Smooth muscle cell (in vitro differentiated cells): ENCODE measurements around the gene KIF3B. TPM values are rescaled to one million over a fixed set of nuclear protein-coding genes. Genes with fewer than 3 reads are reported as not detected.

Source experiments
- DNase-seq: peaks from one replicate; lab custom pipeline; 2025; ENCODE audit not compliant: unreplicated experiment; lab: John Stamatoyannopoulos, UW
- H2AFZ ChIP-seq: fragments of 200-600 bp; sonication (generic); 2 replicates; pipeline ENCODE4 v1.6.0; 2016; ENCODE audit warnings: antibody characterized with exemption, low read depth, mild to moderate bottlenecking
- H3F3A ChIP-seq: fragments of 200-600 bp; sonication (generic); 2 replicates; pipeline ENCODE4 v1.6.0; 2017; ENCODE audit warnings: antibody characterized with exemption, low read depth
- H3K27ac ChIP-seq: fragments of 200-600 bp; sonication (generic); 2 replicates; pipeline ENCODE4 v1.5.1; 2016; ENCODE audit warnings: low read depth, mild to moderate bottlenecking
- H3K27me3 ChIP-seq: fragments of 200-600 bp; sonication (generic); 2 replicates; pipeline ENCODE4 v1.6.1; 2016; ENCODE audit warnings: low read depth, mild to moderate bottlenecking
- H3K36me3 ChIP-seq: fragments of 200-600 bp; sonication (generic); 2 replicates; pipeline ENCODE4 v1.5.1; 2016; ENCODE audit warnings: low read depth
- H3K4me1 ChIP-seq: fragments of 200-600 bp; sonication (generic); 2 replicates; pipeline ENCODE4 v1.5.1; 2016; ENCODE audit warnings: low read depth
- H3K4me2 ChIP-seq: fragments of 200-600 bp; sonication (generic); 2 replicates; pipeline ENCODE4 v1.6.0; 2016; ENCODE audit warnings: mild to moderate bottlenecking
- H3K4me3 ChIP-seq: fragments of 200-600 bp; sonication (generic); 2 replicates; pipeline ENCODE4 v1.5.1; 2016; ENCODE audit warnings: mild to moderate bottlenecking
- H3K79me2 ChIP-seq: fragments of 200-600 bp; sonication (generic); 2 replicates; pipeline ENCODE4 v1.6.0; 2016; ENCODE audit warnings: low read depth, mild to moderate bottlenecking
- H3K9ac ChIP-seq: fragments of 200-600 bp; sonication (generic); 2 replicates; pipeline ENCODE4 v1.6.0; 2016; ENCODE audit warnings: low read depth
- H3K9me3 ChIP-seq: fragments of 200-600 bp; sonication (generic); replicated peaks from 2 replicates; pipeline ENCODE4 v1.5.1; 2016; ENCODE audit warnings: low read depth
- H4K20me1 ChIP-seq: fragments of 200-600 bp; sonication (generic); 2 replicates; pipeline ENCODE4 v1.6.0; 2016; ENCODE audit warnings: low read depth
- WGBS: methylation state at CpG from one replicate; pipeline ENCODE4 v1.1.7; 2016; ENCODE audit warnings: low lambda C conversion rate; 5-methylcytosine and 5-hydroxymethylcytosine counted together
- polyA plus RNA-seq: library from polyadenylated mRNA; unstranded; fragments of >200 nt; fragmentation: Nextera tagmentation; extraction: Ambion mirVana; gene quantifications from 2 replicates; pipeline ENCODE4 v1.2.1, GENCODE V29; 2016
- total RNA-seq: library from RNA; depleted of rRNA; stranded (reverse); fragments of >200 nt; gene quantifications from 2 replicates; pipeline ENCODE4 v1.2.3, GENCODE V29; 2014
- TF ChIP-seq, protein P1 (sequence below): fragments of 200-600 bp; sonication (generic); IDR thresholded peaks from 2 replicates; pipeline ENCODE4 v1.5.1; 2017; ENCODE audit warnings: borderline replicate concordance, mild to moderate bottlenecking, antibody characterized with exemption; ENCODE audit not compliant: insufficient read depth, poor library complexity, severe bottlenecking

KIF3B gene
- total and polyA plus RNA-seq, 2 experiments from 2014 or later, result 8.2 to 20.0 TPM

DNA sequence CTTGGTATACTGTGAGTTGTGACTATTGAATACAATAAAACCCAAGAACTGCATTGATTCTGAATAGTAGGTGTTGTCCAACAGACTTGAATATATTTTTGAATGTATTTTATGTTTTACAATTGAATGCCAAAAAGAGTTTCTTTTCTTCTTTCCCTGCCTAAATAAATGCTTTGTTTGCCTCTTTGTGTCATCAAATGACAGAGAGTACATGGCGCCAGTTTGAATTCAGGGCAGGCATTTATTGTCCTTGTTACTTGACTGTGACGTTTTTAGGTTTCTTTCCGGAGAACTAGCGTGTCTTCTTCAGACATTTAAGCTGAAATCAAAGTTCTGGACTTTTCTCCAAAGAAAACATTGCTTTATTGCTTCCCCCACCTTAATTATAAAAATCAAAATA, 16.6 kb downstream of the KIF3B start:
- Histone ChIP-seq H2AFZ (no peak overlapping the region), H3K4me3 (no peak overlapping the region), H3F3A (no peaks in the 10 kb centered on the region), H3K9ac (no peak overlapping the region), H3K27ac (no peak overlapping the region), H3K36me3 (no peaks in the 10 kb centered on the region), H3K27me3 (no peaks in the 10 kb centered on the region), H3K4me2 (no peak overlapping the region), H3K79me2 (peaks cover 68% of the 10 kb centered on the region), H3K9me3 (no peaks in the 10 kb centered on the region), H4K20me1 (peaks cover 95% of the 10 kb centered on the region), H3K4me1 (no peaks in the 10 kb centered on the region)
- TF ChIP-seq, protein P1, sequence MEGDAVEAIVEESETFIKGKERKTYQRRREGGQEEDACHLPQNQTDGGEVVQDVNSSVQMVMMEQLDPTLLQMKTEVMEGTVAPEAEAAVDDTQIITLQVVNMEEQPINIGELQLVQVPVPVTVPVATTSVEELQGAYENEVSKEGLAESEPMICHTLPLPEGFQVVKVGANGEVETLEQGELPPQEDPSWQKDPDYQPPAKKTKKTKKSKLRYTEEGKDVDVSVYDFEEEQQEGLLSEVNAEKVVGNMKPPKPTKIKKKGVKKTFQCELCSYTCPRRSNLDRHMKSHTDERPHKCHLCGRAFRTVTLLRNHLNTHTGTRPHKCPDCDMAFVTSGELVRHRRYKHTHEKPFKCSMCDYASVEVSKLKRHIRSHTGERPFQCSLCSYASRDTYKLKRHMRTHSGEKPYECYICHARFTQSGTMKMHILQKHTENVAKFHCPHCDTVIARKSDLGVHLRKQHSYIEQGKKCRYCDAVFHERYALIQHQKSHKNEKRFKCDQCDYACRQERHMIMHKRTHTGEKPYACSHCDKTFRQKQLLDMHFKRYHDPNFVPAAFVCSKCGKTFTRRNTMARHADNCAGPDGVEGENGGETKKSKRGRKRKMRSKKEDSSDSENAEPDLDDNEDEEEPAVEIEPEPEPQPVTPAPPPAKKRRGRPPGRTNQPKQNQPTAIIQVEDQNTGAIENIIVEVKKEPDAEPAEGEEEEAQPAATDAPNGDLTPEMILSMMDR, result no peak
- DNase-seq, result no peak
- 84% methylated on average over 4 of the region's 4 CpGs for WGBS

DNA sequence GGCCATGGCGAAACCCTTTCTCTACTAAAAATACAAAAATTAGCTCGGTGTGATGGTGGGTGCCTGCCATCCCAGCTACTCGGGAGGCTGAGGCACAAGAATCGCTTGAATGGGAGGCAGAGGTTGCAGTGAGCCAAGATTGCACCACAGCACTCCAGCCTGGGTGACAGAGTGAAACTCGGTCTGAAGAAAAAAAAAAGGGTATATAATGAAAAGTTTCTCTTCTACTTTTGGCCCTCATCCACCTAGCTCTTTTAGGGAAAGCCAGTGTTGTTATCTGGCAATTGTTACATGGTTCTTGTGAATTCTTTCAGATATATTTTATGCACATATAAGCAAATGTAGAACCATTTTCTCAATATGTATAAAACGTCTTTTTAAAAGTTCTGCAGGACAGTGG, 19.0 kb downstream of the KIF3B start:
- no peak overlapping the region for H2AFZ ChIP-seq
- no peaks in the 10 kb centered on the region for H3K9me3 ChIP-seq
- 88% methylated on average over 6 of the region's 6 CpGs for WGBS
- no peak overlapping the region for H3K4me2 ChIP-seq
- H3K9ac ChIP-seq, result no peak overlapping the region
- no peak overlapping the region for H3K27ac ChIP-seq
- H3K4me3 ChIP-seq, result no peak overlapping the region
- TF ChIP-seq, protein P1, result no peak
- no peaks in the 10 kb centered on the region for H3F3A ChIP-seq
- no peaks in the 10 kb centered on the region for H3K27me3 ChIP-seq
- H3K79me2 ChIP-seq, result peaks cover 62% of the 10 kb centered on the region
- no peak for DNase-seq
- no peaks in the 10 kb centered on the region for H3K4me1 ChIP-seq
- no peaks in the 10 kb centered on the region for H3K36me3 ChIP-seq
- H4K20me1 ChIP-seq, result peaks cover 93% of the 10 kb centered on the region

DNA sequence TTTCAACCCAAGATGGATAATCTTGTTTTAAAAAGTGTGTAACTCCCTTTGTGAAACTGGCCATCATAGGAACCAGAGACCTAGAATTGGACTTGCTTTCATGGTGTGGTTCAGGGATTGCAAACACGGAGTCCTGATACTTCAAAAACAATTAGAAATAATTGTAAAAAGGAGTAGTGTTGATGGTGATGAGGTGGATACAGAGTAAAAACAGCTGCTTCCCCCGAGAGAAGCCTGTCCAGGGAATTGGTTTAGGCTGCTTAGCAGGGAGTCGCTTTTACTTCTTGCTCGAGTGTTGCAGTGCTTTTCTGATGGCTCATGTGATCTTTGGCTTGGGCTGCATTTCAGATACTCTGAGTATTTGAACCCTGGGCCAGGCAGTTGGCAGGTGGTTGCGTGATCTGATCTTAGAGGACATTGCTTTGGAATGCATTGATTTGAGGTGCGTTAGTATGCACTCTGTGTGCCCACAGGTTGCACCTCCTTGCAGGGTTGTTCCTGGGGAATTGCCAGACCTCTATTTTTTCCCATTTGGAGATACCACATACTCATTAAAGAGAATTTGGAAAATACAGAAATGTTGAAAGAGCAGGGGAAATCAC, 19.5 kb downstream of the KIF3B start:
- Histone ChIP-seq H4K20me1 (peaks cover 93% of the 10 kb centered on the region), H3F3A (no peaks in the 10 kb centered on the region), H3K27me3 (no peaks in the 10 kb centered on the region), H3K4me2 (no peak overlapping the region), H3K4me3 (no peak overlapping the region), H3K9me3 (no peaks in the 10 kb centered on the region), H3K27ac (no peak overlapping the region), H3K9ac (no peak overlapping the region), H3K36me3 (no peaks in the 10 kb centered on the region), H3K79me2 (peaks cover 57% of the 10 kb centered on the region), H3K4me1 (no peaks in the 10 kb centered on the region), H2AFZ (no peak overlapping the region)
- TF ChIP-seq, protein P1, result no peak
- no peak for DNase-seq
- 87% methylated on average over 6 of the region's 6 CpGs for WGBS

- peaks cover 54% of the 10 kb centered on the region for H3K79me2 ChIP-seq
- 98% methylated on average over 4 of the region's 4 CpGs for WGBS
Observed at GRCh38 chr20:32297439-32297838, 20.0 kb downstream of the KIF3B start.

More at GRCh38 chr20:32297439-32297838, 20.0 kb downstream of the KIF3B start:
- Histone ChIP-seq H3K36me3 (no peaks in the 10 kb centered on the region), H3K4me1 (no peaks in the 10 kb centered on the region), H3F3A (no peaks in the 10 kb centered on the region), H2AFZ (no peak overlapping the region), H3K9me3 (no peaks in the 10 kb centered on the region), H3K4me3 (no peak overlapping the region), H3K27ac (no peak overlapping the region), H3K4me2 (no peak overlapping the region), H3K9ac (no peak overlapping the region), H3K27me3 (no peaks in the 10 kb centered on the region), H4K20me1 (peaks cover 93% of the 10 kb centered on the region)
- TF ChIP-seq, protein P1, result no peak
- DNase-seq, result no peak
